ENCODE data around the gene LIPI.

- TF ChIP-seq, protein P1, sequence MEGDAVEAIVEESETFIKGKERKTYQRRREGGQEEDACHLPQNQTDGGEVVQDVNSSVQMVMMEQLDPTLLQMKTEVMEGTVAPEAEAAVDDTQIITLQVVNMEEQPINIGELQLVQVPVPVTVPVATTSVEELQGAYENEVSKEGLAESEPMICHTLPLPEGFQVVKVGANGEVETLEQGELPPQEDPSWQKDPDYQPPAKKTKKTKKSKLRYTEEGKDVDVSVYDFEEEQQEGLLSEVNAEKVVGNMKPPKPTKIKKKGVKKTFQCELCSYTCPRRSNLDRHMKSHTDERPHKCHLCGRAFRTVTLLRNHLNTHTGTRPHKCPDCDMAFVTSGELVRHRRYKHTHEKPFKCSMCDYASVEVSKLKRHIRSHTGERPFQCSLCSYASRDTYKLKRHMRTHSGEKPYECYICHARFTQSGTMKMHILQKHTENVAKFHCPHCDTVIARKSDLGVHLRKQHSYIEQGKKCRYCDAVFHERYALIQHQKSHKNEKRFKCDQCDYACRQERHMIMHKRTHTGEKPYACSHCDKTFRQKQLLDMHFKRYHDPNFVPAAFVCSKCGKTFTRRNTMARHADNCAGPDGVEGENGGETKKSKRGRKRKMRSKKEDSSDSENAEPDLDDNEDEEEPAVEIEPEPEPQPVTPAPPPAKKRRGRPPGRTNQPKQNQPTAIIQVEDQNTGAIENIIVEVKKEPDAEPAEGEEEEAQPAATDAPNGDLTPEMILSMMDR (IDR thresholded peaks at IDR 0.05) = no peak
- TF ChIP-seq POLR2AphosphoS5 (IDR thresholded peaks at IDR 0.05) = no peak
- no peak for TF ChIP-seq POLR2A (IDR thresholded peaks at IDR 0.05)
These were observed 137.8 kb downstream of the LIPI start for GRCh38 chr21:14072761-14073535.
